GM21576 (cell line): Measurements from ENCODE around the gene KLC3.
"Not testable (repeated sequence)": the region's sequence is repeated elsewhere in the genome, so short reads cannot be mapped to it uniquely, and the experiment has no call there.

ENCODE experiments used
- ATAC-seq: cut with Tn5 transposase; IDR thresholded peaks from one replicate; pipeline ENCODE4 v1.9.1; 2021; ENCODE audit warnings: mild to moderate bottlenecking, moderate library complexity; ENCODE audit not compliant: unreplicated experiment

Gene KLC3

DNA sequence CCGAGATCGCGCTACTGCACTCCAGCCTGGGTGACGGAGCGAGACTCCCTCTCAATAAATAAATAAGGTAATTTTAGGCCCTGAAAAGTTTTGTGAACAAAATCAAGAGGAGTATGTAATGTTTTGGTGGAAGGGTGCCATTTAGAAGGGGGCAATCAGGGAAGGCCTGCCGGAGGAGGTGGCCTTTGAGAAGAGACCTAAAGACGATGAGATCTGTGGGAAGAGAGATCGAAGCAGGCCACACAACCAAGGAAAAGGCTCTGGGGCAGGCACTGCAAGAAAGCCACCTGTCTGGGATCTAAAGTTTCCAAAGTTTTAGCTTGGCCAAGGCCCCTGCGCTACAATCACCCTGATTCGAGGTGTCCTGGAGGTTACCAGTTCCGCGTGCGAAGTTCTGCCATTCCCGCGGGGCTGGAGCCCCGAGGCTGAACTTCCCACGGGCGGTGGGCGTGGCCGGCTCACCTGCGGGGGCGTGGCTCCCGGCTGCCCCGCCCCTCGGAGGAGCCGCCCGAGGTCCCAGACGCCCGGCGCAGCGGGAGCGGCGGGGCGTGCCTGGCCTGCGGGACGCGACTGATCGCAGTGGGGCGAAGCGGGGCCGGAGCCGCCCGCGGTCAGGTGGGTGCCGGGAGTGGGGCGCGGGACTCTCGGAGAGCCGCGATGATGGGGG lies at the start of gene KLC3:
TSS of gene KLC3 (plus strand) at position 519 of the 667 bp plus-strand sequence. CDS start 4,792 bp downstream, outside the sequence.
- ATAC-seq: no peak

DNA sequence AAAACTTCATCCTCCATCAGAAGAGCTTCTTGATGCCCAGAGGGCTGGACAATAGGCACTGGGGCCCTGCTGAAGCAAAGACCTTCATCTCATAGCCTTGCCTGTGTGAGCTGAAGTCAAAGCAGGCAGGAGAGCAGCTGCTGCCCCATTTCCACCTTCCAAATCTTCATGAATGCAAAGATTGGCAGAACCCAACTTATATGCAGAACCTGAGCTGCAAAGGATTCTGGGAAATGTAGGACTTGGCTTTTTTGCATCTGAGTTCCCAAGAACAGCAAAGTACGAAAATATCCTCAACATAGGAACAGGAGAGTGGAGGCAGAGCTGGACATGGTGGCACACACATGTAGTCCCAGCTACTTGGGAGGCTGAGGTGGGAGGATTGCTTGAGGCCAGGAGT lies 48.7 kb upstream of the KLC3 start:
- no peak for ATAC-seq

GRCh38 chr19:45293682-45294081 lies 46.9 kb upstream of the KLC3 start:
- no peak for ATAC-seq

DNA sequence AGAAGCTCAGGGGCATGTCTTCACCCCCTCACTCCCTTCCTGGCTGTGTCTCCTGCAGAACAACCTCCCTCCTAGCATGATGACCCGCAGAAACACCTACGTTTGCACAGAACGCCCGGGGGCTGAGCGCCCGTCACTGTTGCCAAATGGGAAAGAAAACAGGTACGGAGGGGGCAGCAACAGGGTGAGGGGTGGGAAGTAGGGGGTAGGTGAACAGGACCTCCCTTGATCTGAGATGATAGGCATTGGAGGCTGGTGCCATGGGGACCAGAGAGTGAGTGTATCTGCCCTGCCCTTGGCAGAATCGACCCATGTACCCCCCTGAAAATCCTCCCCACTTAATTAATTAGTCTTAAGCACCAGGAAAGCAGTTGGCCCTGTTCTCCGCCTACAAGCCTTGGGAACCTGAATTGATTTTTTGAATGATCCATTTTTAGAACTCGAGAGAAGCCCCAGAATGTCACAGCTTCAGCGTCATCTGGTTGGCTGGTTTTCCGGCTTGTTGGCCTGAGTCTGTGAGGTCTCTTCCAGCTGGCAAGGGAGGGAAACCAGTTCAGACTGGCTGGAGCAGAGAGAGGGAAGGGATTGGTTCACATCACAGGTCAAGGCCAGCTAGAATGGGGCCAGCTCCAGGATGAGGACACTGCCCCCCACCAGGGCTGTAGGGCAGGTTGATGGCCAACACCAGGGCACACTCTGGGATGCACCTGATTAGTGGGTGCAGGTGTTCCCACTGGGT lies 46.1 kb upstream of the KLC3 start:
- ATAC-seq: no peak

DNA sequence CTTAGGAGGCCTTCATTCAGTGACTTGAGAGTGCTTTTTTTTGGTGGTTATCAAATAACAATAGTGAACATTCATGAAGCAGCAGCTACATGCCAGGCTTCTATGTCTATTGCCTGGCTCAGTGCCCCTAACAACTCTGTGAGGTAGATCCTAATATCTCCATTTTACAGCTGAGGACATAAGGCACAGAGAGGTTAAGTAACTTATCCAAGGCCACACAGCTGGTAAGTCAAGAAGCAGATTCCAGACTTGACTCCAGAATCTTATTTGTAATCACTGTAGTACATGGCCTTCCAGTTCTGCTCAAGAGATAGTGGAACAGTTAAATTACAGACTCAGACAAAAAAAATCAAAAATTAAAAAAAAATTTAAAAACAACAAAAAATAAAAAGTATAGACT lies 44.7 kb upstream of the KLC3 start:
- ATAC-seq: no peak

DNA sequence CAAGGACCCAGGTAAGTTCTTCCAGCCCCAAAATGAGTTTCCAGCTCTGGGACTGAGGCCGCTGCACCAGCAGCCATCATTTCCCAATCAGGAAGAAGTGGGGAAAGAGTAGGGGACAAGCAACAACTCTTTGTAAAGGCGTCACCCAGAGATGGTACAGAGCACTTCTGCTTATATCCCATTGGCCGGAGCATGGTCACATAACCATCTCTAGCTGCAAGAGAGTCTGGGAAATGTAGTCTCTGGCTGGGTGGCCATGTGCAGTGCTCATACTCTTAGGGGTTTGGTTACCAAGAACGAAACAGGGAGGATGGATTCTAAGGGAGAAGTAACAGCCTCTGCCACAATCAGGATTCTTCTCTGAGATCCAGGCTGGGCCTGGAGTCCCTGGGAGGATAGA lies 44.2 kb upstream of the KLC3 start:
- ATAC-seq: no peak

DNA sequence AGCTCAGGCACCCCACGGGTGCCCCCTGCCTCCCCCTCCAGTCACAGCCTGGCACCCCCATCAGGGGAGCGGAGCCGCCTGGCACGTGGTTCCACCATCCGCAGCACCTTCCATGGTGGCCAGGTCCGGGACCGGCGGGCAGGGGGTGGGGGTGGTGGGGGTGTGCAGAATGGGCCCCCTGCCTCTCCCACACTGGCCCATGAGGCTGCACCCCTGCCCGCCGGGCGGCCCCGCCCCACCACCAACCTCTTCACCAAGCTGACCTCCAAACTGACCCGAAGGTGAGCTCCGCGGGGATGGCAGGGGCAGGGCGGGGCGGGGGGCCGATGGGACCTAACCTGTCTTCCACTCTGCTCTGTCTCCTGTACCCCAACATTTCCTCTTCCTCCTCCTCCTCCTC lies 42.9 kb upstream of the KLC3 start:
- no peak for ATAC-seq

- no peak for ATAC-seq
Observed at GRCh38 chr19:45298264-45298663, 42.3 kb upstream of the KLC3 start.

GRCh38 chr19:45299719-45300118 lies 40.8 kb upstream of the KLC3 start:
- no peak for ATAC-seq

- no peak for ATAC-seq
Observed at GRCh38 chr19:45302416-45302815, 38.1 kb upstream of the KLC3 start.

GRCh38 chr19:45303269-45304060 lies 37.1 kb upstream of the KLC3 start:
- ATAC-seq: no peak

- no peak for ATAC-seq
Observed at GRCh38 chr19:45304141-45304926, 36.2 kb upstream of the KLC3 start.

DNA sequence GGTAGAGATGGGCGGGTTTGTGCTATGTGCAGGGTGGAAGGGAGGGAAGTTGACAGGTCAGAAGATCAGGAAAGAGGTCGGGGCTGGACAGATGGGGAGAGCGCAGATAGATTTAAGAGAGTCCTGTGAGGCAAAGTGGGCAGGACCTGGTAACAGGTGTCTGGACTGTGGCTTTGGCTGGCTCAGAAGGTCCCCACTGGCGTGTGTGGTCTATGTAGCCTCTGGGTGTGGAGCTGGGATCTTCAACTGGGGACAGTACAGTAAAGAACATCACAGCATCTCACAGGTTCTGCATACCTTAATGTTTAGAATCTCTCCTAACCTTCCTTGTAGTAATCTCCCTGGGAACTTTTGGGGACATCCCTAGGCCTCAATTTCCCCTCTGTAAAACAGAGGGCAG lies 35.5 kb upstream of the KLC3 start:
- ATAC-seq: no peak

DNA sequence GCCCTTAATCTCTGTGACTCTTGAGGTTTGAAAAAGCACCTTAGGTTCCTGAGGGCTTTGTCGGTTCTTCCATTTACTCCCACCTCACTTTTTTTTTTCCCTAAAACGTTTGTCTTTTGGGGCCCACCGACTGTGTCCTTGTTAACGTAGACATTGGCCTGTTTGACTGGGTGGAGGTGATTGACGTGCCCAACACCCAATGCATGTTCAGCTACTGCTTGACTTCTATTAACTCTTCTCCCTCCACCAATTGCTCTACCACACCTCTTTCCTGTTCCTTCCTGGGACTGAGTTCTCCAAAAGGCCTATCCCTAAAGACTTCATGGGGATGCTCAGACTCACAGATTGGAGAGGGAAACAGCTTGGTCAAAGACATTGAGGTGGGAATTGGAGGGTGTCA lies 35.1 kb upstream of the KLC3 start:
- ATAC-seq: no peak

- no peak for ATAC-seq
Observed at GRCh38 chr19:45306040-45306439, 34.5 kb upstream of the KLC3 start.

- no peak for ATAC-seq
Observed at GRCh38 chr19:45306518-45307027, 34.0 kb upstream of the KLC3 start.

DNA sequence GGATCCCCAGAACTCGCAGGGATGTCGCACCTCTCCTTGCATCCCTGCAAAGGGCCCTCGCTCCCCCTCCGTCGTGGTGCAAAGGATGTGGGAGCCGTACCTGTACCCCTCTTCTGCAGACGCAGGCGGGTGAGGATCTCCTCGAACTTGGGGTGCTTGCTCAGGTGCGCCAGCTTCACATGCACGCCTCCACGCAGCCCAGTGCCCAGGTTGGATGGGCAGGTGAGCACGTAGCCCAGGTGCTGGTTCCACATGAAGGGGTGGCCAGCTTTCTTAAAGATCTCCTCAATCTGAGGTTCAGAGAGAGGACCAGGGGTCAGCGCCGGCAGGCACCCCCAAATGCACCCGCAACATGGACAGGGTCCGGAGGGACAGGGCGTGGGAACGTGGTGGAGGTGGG lies 33.2 kb upstream of the KLC3 start:
- no peak for ATAC-seq

- not testable (repeated sequence) for ATAC-seq
Observed at GRCh38 chr19:45309322-45309721, 31.2 kb upstream of the KLC3 start.

DNA sequence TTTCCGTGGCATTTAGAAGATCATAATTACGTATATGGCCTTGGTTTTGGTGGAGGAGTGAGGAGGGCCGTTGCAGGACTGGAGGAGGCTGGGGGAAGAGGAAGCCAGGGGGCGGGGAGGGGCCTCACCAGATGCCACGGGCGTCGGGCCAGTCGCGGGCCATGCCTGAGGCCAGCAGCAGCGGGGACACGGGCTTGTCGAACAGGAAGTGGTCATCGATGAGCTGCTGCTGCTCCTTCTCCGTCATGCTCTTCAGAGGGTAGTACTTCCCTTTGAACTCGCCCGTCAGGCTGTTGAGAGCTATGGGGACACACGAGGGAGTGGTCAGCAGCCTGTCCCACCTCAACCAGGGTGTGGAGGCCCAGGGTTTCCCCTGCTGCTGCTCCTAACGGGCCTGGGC lies 28.9 kb upstream of the KLC3 start:
- ATAC-seq: no peak

DNA sequence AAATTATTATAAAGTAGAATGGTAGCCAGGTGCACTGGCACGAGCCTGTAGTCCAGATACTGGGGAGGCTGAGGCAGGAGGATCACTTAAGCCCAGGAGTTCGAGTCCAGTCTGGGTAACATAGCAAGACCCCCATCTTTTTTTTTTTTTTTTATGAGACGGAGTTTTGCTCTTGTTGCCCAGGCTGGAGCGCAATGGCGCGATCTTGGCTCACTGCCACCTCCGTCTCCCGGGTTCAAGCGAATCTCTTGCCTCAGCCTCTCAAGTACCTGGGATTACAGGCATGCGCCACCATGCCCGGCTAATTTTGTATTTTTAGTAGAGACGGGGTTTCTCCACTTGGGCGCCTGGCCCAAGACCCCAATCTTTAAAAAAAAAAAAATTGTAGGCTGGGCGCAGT lies 28.3 kb upstream of the KLC3 start:
- not testable (repeated sequence) for ATAC-seq

DNA sequence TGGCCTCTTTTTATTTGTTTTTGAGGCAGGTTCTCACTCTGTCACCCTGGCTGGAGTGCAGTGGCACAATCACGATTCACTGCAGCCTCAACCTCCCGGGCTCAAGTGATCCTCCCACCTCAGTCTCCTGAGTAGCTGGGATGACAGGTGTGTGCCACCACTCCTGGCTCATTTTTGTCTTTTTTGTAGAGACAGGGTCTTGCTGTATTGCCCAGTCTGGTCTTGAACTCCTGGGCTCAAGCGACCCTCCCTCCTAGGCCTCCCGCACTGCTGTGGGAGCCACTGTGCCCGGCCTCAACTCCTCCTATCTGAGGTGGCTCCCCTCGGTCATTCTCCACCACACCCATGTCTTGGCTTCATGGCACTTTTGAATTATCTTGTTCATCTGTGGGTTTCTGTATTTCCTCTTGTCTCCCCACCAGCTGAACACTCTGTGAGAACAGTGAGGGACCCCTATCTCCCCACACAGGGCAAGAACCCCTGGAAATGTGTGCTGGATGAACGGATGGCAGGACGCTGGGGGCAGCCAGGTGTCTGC lies 25.8 kb upstream of the KLC3 start:
- ATAC-seq: no peak
